Measurements from ENCODE around the gene SWSAP1.

- TF ChIP-seq CTCF (IDR thresholded peaks at IDR 0.05) (no peak), EP300 (IDR thresholded peaks at IDR 0.05) (no peak)
Observed at GRCh38 chr19:11405846-11406643, 31.6 kb downstream of the SWSAP1 start.

All from stomach (tissue), 4 donors.